OCI-LY3 (cell line): Measurements from ENCODE around the gene CCK.

Source experiments
- CTCF ChIP-seq: fragments of 200-600, 300-600 bp; sonication (generic); IDR thresholded peaks from 2 replicates; pipeline ENCODE4 v1.5.1; 2014; ENCODE audit warnings: antibody characterized with exemption, low read length, low read depth
- EZH2phosphoT487 ChIP-seq: fragments of 200-600 bp; shearing (Covaris generic); IDR thresholded peaks from 2 replicates; pipeline ENCODE4 v1.6.1; 2018; ENCODE audit warnings: antibody characterized with exemption, mixed run types, low read depth

DNA sequence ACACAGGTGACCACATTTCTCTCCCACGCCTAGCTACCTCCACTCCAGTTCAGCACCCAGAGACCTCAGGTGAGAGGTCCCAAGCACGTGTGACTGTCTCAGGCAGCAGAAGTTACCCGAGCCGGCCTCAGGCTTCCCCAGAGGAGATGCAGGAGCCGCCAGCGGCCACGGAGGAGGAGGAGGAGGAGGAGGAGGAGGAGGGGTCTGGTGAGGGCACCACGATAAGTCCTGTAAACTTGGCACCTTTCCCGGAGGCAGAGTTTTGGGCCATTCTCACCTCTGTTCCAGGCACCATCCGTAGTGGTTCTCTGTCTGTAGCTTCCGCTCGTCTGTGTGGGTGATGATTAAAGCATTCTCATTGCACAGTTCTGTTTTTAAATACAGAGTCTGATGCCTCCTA, 56.1 kb downstream of the CCK start:
- TF ChIP-seq CTCF: no peak
- TF ChIP-seq EZH2phosphoT487: no peak
